Kidney epithelial cell (primary cell): ENCODE data around the gene CTRB2. TPM values are rescaled to one million over a fixed set of nuclear protein-coding genes. Genes with fewer than 3 reads are reported as not detected.
"Not testable (repeated sequence)": the region's sequence is repeated elsewhere in the genome, so short reads cannot be mapped to it uniquely, and the experiment has no call there.

Experiments used
- DNase-seq: peaks from one replicate; pipeline ENCODE4 v3.0.0-alpha.2; 2010; ENCODE audit warnings: low read depth
- H3K27me3 ChIP-seq: 2 replicates; pipeline ENCODE4 v1.6.0; 2011; ENCODE audit warnings: low read length; ENCODE audit not compliant: control insufficient read depth, insufficient read depth
- H3K36me3 ChIP-seq: 2 replicates; pipeline ENCODE4 v1.5.1; 2011; ENCODE audit warnings: low read length; ENCODE audit not compliant: control insufficient read depth, insufficient read depth
- H3K4me3 ChIP-seq: 2 replicates; pipeline ENCODE4 v1.5.1; 2011; ENCODE audit warnings: low read depth, mild to moderate bottlenecking, control low read depth, low read length
- total RNA-seq: library from RNA; depleted of rRNA; stranded (reverse); fragments of >200 nt; gene quantifications from 2 replicates; pipeline ENCODE4 v1.2.3, GENCODE V29; 2015
- TF ChIP-seq, protein P1 (sequence below): IDR thresholded peaks from 2 replicates; pipeline ENCODE4 v1.5.1; 2011; ENCODE audit warnings: mild to moderate bottlenecking, moderate library complexity, low read length, control low read depth, inconsistent platforms; ENCODE audit not compliant: insufficient read depth, poor library complexity, severe bottlenecking

Gene CTRB2
- total RNA-seq, 1 donor from 2014 or later, result not detected

DNA sequence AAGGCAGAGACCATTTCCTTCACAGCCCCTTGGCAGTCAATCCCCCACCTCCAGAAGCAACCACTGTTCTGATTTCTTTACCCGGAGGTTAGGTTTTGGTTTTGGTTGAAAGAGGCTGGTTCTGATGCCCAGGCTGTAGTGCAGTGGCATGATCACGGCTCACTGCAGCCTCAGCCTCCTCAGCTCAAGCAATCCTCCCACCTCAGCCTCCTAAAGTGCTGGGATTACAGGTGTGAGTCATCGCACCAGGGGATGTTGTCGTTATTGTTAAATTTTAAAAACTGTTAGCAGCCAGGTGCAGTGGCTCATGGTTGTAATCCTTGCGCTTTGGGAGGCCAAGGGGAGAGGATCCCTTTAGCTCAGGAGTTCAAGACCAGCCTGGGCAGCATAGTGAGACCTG is 3.0 kb upstream of the CTRB2 start:
- TF ChIP-seq, protein P1, sequence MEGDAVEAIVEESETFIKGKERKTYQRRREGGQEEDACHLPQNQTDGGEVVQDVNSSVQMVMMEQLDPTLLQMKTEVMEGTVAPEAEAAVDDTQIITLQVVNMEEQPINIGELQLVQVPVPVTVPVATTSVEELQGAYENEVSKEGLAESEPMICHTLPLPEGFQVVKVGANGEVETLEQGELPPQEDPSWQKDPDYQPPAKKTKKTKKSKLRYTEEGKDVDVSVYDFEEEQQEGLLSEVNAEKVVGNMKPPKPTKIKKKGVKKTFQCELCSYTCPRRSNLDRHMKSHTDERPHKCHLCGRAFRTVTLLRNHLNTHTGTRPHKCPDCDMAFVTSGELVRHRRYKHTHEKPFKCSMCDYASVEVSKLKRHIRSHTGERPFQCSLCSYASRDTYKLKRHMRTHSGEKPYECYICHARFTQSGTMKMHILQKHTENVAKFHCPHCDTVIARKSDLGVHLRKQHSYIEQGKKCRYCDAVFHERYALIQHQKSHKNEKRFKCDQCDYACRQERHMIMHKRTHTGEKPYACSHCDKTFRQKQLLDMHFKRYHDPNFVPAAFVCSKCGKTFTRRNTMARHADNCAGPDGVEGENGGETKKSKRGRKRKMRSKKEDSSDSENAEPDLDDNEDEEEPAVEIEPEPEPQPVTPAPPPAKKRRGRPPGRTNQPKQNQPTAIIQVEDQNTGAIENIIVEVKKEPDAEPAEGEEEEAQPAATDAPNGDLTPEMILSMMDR, result no peak
- H3K27me3 ChIP-seq, result no peaks in the 10 kb centered on the region
- no peak overlapping the region for H3K4me3 ChIP-seq
- no peak for DNase-seq
- H3K36me3 ChIP-seq, result no peaks in the 10 kb centered on the region

DNA sequence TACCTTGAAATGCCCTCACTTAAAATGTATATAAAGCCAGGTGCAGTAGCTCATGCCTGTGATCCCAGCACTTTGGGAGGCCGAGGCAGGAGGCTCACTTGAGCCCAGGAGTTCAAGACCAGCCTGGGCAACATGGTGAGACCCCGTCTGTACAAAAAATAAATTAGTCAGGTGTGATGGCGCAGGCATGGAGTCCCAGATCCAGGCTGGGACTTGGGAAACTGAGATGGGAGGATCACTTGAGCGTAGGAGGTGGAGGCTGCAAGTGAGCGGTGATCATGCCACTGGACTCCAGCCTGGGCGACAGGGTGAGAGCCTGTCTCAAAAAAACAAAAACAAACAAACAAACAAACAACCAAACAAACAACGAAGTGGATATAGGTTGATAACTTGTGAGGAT is 2.6 kb upstream of the CTRB2 start:
- not testable (repeated sequence) for H3K36me3 ChIP-seq, H3K27me3 ChIP-seq, DNase-seq

GRCh38 chr16:75208861-75209505 is 2.0 kb upstream of the CTRB2 start:
- no peak for DNase-seq
- H3K27me3 ChIP-seq, result no peaks in the 10 kb centered on the region
- H3K4me3 ChIP-seq, result no peak overlapping the region
- TF ChIP-seq, protein P1, result no peak
- H3K36me3 ChIP-seq, result no peaks in the 10 kb centered on the region

More for the DNA sequence above, 2.6 kb upstream of the CTRB2 start:
- not testable (repeated sequence) for H3K4me3 ChIP-seq

- TF ChIP-seq, protein P1, result no peak
- no peaks in the 10 kb centered on the region for H3K36me3 ChIP-seq
- H3K4me3 ChIP-seq, result no peak overlapping the region
- DNase-seq, result no peak
- no peaks in the 10 kb centered on the region for H3K27me3 ChIP-seq
These were observed 1.4 kb upstream of the CTRB2 start for GRCh38 chr16:75208242-75208825.

DNA sequence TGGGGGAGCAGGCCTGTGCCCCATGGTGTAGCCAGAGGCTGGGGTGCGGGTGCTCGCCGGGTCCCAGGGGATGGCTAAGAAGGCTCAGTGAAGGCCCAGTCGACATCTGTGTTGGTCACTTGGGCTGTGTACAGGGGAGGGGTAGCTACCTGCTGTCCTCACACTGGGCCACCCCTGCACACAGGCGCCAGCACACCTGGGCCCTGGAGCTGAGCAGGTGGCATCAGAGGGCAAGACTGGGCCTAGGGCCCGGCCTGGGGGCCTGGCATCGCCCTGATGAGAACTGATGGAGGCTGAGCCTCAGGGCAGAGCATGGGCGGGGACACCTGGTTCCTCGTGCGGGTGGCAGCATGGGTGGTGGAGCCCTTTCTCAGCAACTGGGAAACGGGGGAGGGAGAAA is 870 bp upstream of the CTRB2 start:
- Histone ChIP-seq H3K36me3 (no peaks in the 10 kb centered on the region), H3K27me3 (no peaks in the 10 kb centered on the region), H3K4me3 (no peak overlapping the region)
- TF ChIP-seq, protein P1, result no peak
- DNase-seq, result no peak

DNA sequence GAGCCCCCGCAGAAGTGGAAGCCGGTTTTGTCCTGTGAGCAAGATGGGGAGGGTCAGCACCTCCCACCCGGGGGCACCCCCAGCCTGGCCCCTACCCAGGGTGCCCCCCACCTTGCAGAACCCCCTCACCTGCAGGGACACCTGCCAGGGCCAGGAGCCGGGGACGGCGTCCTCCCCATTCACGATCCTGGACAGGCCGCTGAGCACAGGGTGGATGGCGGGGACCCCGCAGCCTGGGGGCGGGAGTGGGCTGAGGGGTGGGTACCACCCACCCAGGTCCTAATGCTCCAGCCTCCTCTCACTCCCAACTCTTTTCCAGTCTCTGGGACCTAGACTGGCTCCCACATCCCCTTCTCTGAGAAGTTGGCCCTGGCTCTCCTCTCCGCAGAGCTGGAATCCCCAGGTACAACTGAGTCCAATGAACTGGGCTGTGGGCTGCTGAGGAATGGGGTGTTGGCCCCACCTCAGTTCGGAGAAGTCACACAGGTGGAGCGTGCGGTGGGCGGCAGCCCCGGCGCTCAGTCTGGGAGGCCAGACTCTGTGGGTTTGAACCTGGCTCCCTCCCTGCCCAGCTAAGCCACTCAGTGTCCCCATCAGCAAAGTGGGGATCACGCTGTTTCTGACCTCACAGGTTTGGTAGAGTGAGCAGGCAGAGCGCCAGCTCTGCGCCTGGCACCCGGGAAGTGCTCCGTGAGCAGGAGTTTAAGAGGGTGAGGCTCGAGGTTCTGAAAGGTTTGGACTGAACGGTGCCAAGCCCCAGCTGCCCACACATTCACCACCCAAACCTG is 806 bp downstream of the CTRB2 start:
- DNase-seq, H3K36me3 ChIP-seq, H3K27me3 ChIP-seq, H3K4me3 ChIP-seq: not testable (repeated sequence)

GRCh38 chr16:75205438-75205837 is 1.5 kb downstream of the CTRB2 start:
- H3K36me3 ChIP-seq, H3K27me3 ChIP-seq, DNase-seq, H3K4me3 ChIP-seq: not testable (repeated sequence)

GRCh38 chr16:75204905-75205304 is 2.1 kb downstream of the CTRB2 start:
- not testable (repeated sequence) for H3K36me3 ChIP-seq, H3K4me3 ChIP-seq, DNase-seq, H3K27me3 ChIP-seq
